Left ventricle myocardium superior (tissue), 1 donor: Measurements from ENCODE around the gene SLIT1. TPM values are rescaled to one million over a fixed set of nuclear protein-coding genes. Genes with fewer than 3 reads are reported as not detected.
"Not testable (repeated sequence)": the region's sequence is repeated elsewhere in the genome, so short reads cannot be mapped to it uniquely, and the experiment has no call there.

Experiments used
- ATAC-seq: fragments of 200-7000 bp; cut with Tn5 transposase; one replicate; pipeline ENCODE4 v1.9.1; 2020; ENCODE audit warnings: mild to moderate bottlenecking, moderate library complexity
- DNase-seq: peaks from one replicate; pipeline ENCODE4 v3.0.0-alpha.2; 2020
- intact Hi-C: fragments of 100-400 bp; cut with micrococcal nuclease; formaldehyde crosslinking; loops from one replicate; pipeline ENCODE4 v1.11.0; 2022
- total RNA-seq: library from RNA; stranded (reverse); fragmentation: NEBNext Ultra II Directional; extraction: Animal tissue kit (Norgen Biotek cat#: 25700); gene quantifications from one replicate; pipeline ENCODE4 v1.2.1, GENCODE V29; 2021
- donor health status: DM: no; HTN: yes; CAD: no; lungs with severe emphysema.

Gene SLIT1
- total RNA-seq, 1 donor from 2014 or later, result 0.17 TPM

DNA sequence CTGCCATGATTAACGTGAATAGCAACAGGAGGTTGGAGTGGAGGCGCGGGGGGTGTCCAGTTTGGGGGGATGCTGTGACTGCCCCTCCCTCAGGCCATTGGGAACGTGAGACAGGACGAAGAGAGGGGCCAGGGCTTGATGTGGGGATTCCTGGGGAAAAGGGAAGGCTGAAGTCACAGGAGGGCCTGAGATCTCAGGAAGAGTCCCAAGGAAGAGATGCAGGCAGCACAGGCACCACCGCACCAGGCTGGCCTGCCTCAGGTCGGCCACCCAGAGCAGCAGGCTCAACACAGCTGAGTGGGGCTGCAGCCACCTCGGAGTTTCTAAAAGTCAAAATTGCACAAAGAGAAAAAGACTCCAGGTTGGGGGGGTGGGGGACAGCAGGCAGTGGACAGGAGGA lies 86.7 kb downstream of the SLIT1 start:
- DNase-seq (no peak), ATAC-seq (no peak)
- intact Hi-C loops, result no loop called here

DNA sequence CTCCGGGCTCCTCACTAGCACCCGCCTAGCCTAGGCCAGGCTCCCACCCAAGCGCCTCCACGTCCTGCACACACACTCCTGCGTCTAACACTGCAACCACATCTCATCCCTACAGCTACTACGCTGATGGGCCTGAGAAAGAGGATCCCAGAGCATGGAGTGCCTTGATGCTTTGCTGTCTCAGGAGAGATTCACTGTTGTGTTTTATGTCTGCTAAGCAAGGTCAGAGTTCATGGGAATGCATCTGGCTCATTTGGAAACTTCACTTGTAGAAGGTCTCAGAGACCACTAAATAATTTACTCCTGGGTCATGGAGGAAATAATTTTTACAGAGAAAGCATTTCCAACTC lies 88.7 kb downstream of the SLIT1 start:
- intact Hi-C loops, result no loop called here
- DNase-seq, result no peak
- peak; percentile 5 for ATAC-seq

DNA sequence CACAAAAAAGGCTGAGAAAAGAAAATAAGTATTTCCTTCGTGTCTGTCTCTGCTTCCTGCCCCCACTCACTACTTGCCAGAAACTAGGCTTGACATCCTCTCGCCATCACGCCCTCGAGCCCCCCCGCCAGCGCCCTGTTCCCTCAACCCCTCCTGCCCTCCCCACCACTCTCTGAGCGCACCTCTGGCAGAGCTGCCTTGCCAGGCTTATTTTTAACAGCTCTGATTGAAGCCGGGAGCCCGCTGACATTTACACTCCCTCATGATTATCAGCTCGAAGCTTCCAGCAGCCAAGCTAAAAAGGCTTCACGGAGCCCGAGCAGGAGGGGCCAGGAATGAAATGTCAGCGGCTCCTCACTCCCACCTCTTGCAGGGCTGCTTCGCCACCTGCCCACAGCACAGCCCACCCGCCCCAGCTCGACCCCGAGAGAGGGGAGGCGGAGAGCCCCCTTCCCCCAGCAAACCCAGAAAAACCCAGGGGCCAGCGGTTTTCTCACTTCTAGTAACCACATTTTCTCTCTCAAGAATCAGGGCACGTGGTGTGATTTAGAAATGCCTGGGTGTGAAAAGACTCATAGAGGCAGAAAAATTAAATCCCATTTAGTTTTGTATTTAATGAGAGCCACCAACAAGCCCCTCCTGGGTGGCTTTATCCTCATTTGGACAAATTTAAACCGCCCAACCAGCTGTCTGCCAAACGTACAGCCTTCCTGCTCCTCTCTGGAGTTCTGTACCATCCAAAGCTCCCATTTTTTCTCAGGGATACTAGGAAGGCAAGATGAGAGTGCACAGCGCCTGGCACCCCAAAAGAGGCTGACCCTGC lies 89.3 kb downstream of the SLIT1 start:
- peak; percentile 98 for ATAC-seq
- intact Hi-C loops, result no loop called here
- peak; percentile 89 for DNase-seq

DNA sequence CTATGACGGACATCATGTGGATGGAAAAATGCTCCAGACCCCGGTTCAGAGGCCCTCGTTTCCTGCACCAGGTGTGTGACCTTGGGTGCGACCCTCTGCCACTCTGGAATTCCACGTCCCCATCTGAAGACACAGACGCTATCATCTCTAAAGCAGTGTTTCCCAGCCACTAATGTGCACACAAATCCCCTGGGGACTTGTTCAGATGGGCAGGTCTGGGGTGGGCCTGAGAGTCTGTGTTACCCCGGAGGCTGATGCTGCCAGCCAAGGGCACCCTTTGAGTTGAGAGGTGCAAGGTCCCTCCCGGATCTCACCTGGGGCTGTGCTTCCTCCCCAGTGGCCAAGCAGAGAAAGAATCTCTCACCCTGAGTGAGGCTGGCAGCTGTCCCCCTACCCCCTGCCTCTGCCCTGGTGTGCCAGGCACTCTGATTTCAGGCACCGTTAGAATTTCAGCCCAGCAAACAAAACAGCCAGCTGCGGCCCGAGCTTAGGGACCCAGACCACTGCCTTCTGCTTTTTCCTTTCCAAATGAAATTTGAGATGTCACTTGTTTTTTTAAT lies 90.0 kb downstream of the SLIT1 start:
- DNase-seq (no peak), ATAC-seq (peak; percentile 26)
- intact Hi-C loops, result no loop called here

DNA sequence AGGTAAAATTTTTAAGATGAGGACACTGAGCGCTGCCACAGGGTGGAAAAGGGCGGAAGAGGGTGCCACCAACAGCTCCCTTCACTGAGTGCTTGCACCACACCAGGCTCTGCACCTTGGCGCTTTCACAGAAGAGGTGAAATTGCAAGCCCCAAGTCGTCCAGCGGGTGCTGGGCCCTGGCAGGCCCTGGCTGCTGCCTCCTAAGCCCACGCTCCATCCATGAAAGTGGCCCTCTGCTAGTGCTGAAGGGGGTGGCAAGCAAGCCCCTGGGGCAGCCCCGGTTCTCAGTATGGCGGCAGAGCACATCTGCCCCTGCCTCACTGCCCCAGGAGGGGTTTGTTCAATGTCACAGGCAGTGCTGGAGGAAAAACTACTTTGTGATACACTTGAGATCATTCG lies 95.1 kb downstream of the SLIT1 start:
- intact Hi-C loops, result no loop called here
- DNase-seq (no peak), ATAC-seq (no peak)

DNA sequence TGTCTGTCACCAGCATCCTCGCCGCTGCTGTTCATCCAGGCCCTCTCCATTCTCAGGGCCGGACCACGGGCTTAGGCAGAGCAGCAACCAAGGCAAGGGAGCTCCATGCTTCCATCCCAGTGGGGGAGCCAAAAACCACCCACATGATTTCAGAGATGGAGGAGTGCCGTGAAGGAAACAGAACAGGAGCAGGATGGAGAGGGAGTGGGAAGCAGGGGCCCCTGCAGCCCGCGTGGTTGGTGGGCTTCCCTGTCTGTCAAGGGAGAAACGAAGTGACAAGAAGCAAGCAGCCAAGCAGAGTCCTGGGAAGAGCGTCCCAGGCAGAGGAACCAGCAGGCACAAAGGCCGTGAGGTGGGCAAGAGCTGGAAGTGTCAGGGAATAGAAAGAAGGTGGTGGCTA lies 95.7 kb downstream of the SLIT1 start:
- DNase-seq (no peak), ATAC-seq (no peak)
- intact Hi-C loops, result no loop called here

DNA sequence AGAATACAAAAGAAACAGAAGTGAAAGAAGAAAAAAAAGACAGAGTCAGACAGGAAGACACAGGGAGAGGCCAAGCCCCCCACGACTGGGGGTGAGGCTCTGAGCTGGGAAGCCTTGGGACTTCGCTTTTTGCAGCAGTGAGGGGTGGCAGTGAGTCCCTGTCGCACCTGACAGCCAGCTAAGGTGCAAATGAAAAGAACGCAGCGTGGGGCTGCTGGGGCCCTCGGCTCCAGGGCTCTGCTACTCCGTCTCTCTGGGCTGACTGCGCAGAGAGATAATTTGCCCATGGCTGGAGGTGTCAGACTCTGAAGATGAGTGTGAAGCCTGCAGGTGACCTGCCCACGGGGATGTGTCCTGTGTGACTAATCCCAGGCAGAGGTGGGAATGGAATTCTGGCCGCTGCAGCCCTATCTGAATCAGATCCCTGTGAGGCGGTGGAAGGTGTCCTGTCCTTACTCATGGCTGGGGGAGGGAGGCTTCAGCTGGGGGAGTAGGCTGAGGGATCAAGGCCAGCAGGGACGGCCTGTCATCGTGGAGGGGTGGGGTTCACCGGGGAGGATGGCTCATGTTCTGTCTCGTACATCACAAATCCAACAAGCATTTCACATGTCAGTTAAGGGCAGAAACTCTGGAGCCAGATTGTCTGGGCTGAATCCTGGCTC lies 96.4 kb downstream of the SLIT1 start:
- DNase-seq (no peak), ATAC-seq (no peak)
- intact Hi-C loops, result no loop called here

DNA sequence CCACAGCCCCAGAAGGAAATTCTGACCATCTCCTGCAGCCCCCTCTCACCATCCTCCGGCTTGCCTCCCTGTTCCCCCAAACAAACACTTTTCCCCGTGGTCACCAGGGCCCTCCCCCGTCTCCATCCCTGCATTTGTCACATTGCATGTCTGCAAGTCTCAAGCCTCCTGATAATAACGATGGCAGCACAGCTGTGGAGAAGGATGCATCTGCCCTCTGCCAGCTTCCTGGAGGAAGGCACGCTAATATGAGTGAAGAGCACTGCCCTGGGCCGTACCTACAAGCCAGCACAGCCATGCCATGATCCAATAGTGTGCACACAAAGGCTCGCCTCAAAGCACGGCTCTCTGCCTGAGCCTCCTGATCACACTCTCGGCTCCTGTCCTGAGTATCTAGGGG lies 98.5 kb downstream of the SLIT1 start:
- DNase-seq, result no peak
- intact Hi-C loops, result no loop called here
- no peak for ATAC-seq

DNA sequence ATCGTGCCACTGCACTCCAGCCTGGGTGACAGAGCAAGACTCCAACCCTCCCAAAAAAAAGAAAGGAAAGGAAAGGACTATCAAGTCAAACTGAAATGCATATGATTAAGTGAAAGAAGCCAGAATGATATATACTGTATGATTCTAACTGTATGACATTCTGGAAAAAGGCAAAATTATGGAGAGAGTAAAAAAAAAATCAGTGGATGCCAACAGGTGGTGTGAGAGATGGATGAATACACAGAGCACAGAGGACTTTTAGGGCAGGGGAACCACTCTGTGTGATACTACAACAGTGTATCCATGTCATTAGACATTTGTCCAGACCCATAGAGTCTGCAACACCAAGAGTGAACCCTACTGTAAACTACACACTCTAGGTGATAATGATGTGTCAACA lies 99.2 kb downstream of the SLIT1 start:
- ATAC-seq (no peak), DNase-seq (no peak)
- intact Hi-C loops, result no loop called here

DNA sequence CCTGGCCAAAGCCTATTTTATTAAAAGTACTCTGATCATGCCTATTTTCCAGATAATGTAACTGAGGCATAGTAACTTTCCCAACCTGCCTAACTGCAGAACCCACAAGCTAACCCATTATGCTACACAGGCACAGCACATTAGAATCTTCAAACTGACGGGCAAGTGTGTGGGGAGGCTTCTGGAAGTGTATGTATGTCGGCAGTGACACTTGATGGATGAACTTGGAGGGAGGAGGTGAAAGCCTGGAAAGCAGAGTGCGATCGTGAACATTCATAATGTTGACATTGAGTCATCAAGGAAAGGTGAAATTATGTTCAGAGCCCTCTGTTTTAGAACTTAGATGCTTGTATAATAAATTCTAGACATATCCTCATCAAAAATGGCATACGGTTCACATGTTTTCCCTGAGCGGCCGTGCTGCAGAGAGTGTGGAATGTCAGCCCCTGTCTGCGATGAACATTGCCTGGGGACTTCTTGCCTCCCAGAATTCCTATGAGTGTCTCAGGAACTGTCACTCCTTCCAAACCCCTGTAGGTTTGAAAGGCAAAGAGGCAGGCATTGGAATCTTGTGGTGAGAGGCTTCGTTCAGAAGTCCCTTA lies 102.4 kb downstream of the SLIT1 start:
- ATAC-seq (no peak), DNase-seq (no peak)
- intact Hi-C loops, result no loop called here

DNA sequence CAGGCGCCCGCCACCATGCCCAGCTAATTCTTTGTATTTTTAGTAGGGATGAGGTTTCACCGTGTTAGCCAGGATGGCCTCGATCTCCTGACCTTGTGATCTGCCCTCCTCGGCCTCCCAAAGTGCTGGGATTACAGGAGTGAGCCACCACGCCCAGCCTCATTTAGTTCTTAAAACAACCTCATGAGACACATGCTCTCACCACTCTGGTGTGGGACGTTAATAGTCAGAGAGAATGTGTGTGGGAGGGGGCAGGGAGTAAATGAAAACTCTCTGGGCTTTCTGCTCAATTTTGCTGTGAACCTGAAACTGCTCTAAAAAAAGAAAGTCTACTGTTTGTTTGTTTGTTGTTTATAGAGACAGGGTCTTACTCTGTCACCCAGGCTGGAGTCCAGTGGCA lies 103.2 kb downstream of the SLIT1 start:
- ATAC-seq, DNase-seq, intact Hi-C loops: not testable (repeated sequence)

DNA sequence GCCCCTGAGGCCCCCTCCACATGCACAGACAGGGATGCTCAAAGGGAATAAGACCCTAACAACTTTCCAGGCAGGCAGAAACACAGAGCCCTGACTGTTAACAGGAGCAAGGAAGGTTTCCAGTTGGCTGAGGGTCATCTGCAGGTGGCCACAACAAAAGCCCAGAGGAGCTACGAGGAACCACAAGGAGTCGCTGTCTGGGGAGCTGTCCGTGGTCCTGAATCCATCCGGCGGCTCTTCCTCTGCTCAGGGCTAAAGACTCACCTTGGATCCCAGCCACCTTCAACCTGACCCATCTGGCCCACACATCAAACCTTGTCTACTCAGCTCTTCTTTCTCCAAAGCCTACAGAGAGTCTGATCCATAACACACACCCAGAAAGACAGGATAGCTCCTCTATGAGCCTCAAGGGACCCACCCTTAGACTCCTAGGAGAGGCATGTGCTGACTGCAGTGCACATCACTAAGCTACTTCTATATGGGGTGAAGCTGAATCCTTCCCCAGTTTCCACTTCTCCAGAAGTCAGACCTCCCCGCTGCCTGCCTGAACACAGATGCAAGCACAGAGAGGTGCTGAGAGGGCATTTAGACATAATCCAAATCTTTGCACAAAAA lies 104.0 kb downstream of the SLIT1 start:
- intact Hi-C loops, result no loop called here
- ATAC-seq, result peak; percentile 70
- DNase-seq, result peak; percentile 69

DNA sequence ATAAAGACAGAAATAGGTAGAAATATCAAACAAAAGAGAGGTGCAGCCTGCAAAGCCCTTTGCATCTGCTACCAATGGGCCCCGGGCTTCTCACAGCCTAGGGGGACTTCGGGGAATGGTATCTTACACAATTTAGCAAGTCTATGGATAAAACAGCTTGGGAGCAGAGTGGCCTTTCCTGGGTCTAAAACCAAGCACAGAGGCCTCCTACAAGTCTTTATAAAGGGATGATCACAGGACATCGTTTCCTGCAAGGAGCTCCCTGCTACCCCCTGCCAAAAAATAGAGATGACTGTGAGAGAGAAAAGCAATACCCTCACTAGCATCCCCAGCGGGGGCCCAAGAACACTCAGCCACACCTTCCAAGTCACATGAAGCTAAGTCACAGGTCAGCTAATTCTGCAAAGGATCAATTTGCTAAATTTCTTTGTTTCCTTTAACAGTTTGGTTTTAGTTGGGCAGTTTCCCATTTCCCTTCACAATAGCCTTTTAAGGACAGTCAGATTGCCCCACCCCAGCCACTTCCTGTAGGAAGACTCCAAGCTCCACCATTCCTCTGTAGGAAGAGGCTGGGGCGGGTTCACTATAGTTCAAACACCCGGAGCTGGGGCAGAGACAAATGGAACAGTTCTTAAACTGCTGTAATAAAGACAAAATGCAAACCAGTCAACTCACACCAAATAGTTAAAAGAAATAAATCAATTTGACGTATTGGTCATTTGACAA lies 105.5 kb downstream of the SLIT1 start:
- no peak for DNase-seq
- ATAC-seq, result no peak
- intact Hi-C loops, result no loop called here

DNA sequence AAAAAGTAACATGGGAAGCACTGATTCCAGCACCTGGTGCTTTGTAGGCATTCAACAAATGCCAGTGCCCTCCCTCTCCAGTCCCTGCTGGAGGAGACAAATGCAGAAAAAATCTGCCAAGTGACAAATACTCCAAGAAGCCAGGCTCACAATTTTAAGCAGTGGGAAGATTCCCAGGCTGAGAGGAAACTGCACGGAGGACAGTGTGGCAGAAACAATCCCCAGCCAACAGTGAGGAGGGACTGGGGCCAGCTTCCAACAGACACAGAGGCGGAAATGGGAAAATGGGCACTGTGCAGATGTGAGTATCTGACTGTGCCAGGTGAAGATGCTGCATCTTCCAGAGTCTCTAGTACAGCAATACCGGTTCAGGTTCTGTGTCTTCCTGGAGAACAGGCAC lies 106.3 kb downstream of the SLIT1 start:
- intact Hi-C loops, result loop anchor here (10.0 kb wide), 1 partner anchor 125 kb away; no protein-coding TSS in a partner anchor
- ATAC-seq (no peak), DNase-seq (no peak)

DNA sequence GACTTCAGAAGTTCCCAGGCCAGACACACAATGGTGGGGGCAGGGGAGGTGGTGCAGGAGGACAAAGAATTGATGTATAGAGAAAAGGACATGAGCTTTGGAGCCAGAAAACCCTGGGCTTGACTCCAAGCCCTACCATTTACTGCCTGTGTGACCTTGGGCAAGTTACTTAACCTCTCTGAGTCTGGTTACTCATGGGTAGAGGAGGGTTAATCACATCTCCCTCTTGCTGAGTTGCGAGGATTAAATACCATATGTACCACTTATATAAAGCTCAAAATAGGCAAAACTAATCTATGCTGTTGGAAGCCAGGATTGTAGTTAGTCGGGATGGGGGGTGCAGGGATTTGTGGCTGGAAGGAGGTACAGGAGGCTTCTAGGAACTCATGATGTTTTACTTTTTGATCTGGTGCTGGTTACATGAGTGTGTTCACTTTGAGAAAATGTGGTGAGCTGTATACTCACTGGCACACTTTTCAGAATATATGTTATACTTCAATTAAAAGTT lies 106.8 kb downstream of the SLIT1 start:
- intact Hi-C loops, result loop anchor here (10.0 kb wide), 1 partner anchor 126 kb away; no protein-coding TSS in a partner anchor
- DNase-seq (no peak), ATAC-seq (no peak)

DNA sequence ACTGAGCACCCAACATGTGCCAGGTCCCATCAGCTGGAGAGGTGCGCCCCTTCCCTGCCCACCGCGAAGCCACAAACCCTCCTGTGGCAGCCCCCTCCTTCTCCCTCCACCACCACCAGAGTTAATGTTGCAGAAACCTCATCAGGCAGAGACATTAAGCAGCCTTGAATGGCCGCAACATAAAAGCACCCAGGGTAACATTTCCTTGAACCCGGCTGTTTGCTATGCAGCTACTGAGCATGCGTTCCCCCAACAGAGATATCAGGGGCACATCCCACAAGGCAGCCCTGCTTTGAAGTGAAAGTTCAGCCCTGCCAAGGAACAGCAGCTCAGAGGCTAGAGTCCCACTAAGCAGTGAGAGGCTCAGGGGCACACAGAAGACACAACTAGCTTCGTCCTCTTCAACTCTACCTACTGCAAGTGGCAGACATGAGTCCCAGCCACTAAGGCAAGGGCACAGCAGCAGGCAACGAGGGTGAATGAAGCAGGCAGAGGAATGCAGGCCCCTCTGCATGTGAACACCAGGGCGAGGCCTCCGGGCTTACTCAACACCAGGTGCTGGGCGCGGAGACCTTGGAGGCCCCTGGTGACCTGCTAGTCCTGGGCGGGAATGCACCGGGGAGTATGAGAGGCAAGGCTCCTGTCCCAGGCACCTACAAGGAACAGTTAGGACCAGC lies 107.4 kb downstream of the SLIT1 start:
- ATAC-seq (no peak), DNase-seq (no peak)
- intact Hi-C loops, result loop anchor here (10.0 kb wide), 1 partner anchor 126 kb away; no protein-coding TSS in a partner anchor

DNA sequence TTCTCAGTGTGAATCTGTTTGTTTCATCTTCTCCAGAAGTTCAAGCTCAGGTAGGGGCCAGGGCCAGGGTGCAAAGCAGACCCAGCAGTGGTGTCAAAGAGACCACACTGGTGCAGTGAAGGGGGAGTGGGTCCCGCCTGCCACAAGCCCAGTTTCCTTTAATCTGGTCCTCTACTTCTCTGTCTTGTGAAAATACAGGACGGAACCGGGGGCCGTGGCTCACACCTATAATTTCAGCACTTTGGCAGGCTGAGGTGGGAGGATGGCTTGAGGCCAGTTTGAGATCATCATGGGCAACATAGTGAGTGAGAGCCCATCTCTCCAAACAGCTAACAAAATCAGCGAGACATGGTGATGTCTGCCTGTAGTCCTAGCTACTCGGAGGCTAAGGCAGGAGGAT lies 109.0 kb downstream of the SLIT1 start:
- ATAC-seq, result no peak
- intact Hi-C loops, result loop anchor here (10.0 kb wide), 1 partner anchor 128 kb away; no protein-coding TSS in a partner anchor
- DNase-seq, result no peak

DNA sequence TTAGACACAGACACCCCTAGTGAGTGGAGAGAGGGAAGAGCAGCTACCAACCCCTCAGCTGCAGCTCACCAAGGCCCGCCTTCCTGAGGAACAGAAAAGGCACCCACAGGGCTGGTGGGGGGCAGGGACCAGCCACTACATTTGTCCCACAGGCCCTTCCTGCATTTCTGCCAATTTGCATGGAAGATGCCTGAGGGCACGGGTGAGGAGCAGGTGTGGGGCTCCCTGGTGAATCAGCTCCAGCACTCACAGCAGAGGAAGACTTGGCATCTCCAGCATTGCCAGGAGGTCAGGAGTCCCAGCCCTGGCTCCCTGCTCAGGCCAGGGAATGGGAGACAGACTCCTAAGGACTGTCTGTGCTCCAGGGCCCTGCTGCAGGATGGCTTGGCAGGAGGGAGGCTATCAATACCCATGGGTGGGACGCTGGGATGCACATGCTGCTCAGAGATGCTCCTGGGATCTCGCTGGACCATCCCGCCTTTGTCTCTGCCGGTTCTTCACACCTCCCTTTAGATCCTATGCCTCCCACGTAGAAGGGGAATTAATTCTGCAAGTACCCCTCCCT lies 109.7 kb downstream of the SLIT1 start:
- intact Hi-C loops, result loop anchor here (10.0 kb wide), 1 partner anchor 129 kb away; no protein-coding TSS in a partner anchor
- no peak for DNase-seq
- no peak for ATAC-seq
